Stimulated activated CD4-positive, alpha-beta T cell treated with anti-CD3 and anti-CD28 coated beads, Interleukin-15, amount 100 ng/mL, for 48 hours (primary cell): ENCODE results near the gene KDELR3.
A peak's percentile ranks its signal among the peaks of the same experiment; 100 is the strongest.
"Not testable (repeated sequence)": the region's sequence is repeated elsewhere in the genome, so short reads cannot be mapped to it uniquely, and the experiment has no call there.

Source experiments
- DNase-seq, 2 donors: peaks; one replicate each; pipeline ENCODE4 v3.0.0-alpha.2; 2020; ENCODE audit warnings: low read depth in 2 of 2

The KDELR3 gene

DNA sequence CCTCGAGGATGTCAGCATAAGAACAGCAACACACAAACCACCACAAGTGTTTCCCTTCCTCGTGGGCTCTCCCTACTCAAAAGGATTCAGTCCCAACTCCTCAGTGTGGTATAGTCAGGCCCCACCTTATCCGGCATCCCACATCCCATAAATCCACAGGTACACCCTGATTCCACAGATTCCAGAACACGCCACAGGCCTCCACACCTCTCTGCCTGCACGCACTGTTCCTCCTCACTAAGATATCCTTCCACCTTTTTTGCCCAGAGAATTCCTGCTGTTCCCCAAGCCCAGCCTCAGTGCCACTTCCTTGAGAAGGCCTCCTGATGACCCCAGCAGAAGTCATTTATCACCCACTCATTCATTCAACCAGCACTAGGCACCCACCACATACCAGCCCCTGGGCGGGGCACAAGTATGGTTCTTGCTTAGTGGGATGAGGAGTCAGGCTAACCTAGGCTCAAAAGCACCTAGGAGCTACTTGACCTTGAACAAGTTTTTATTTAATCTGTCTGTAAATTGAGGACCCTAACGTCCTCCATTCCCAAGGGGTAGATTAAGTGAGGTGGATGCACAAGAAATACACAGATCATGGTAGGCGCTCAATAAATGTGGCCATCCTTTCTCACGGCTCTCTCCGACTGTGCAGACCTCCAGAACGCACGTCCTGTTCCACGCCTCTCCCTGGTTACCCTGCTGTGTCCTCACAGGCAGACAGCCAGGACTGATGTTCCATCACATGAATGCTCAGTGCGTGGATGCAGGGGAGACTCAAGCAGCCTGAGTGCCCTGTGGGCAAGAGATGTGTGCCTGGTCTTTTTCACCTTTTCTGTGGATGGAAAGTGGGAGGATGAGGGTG lies 10.8 kb upstream of the KDELR3 start:
- DNase-seq: no peak

DNA sequence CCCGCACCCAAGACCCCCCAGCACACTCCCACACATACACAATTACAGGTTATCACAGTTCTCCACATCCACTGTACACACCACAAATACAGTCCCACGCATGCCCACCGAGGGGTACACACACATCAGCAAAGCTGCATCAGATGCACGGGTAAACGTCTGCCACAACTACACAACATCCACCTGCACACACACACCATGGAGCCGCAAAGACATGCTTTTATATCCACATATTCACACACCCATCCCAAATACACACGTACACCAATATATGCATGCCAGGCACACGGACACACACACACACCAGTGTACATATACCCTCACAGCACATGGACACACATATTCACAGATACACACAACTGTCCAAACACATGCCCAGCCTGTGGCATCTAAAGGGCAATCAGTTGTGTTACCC lies 7.5 kb upstream of the KDELR3 start:
- DNase-seq: no peak

DNA sequence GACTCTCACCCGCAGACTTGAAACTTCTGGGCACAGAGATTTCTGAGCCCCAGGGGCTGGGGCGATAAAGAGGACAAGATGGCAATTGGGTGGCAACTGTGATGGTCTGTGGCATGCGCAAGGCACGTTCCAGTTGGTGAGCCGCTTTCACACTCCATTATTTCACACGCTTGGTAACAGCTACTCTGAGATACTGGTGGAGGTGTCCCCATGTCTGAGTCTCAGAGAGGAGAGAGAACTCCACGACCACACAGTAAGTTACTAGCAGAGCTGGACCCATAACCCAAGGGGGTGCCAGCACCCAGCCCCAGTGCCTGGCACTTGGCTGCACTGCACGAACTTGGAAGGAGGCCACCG lies 6.9 kb upstream of the KDELR3 start:
- DNase-seq: no peak

DNA sequence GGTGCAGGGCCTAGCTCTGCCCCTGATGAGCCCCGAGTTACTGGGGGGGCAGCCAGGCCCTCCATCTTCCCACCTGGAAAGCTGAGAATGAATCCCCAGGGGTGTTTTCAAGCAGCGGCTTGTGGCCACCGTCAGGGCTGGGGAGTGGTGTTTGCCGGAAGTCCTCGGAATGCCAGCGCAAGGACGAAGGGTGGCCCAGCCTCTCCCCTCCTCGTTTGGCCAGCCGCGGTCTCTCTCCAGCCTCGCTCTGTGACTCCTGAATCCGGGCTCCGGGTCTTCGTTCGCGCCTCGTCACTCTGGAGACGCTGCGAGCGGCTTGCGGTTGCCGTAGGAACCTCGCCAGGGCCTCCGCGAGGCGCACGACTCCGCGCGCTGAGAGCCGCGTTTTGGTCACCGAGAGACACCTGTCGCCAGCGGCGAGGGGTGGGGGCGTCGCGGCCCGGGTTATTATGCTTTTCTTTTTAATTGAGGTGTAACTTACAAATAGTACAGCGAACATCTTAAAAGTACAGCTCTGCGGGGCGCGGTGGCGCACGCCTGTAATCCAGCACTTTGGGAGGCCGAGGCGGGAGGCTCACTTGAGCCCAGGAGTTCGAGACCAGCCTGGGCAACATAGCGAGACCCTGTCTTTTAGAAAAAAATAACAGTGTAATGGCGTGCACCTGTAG lies 6.3 kb upstream of the KDELR3 start:
- DNase-seq: peak; percentile 44 to 60

DNA sequence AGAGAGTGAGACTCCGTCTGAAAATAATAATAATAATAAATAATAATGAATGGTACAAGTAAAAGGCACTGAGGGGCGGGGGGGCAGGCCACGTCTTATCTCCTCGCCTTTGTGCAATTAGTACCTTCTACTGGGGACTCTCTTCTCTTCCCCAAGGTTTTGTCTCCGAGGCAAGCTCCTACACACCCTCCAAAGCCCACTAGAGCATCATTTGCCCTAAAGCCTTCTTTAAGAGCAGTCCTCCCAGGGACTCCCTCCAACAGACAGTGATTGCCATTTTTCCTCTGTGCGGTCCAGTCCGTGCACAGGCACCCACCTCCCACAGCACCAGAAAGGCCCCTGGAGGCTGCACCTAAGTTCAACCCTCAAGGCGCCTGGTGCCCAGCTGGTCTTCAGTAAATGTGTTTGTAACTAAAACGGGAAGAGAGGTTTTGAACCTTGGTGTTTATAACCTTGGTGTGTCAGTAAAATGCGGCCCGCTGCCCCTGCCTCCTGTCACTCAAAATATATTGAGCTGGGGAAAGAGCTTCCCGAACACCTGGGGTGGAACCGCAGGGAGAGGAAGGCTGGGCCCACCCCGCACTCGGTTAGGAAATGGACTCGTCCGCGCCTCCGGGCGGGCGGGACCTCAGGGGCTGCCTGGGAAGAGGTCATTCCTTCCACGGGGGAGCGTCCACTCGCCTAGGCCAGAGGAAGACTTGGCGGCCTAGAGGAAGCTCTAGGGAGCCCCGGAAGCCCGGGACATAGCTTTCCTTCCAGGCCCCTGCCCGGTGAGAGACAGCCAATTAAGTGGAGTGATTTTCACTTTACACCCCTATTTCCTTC lies 4.7 kb upstream of the KDELR3 start:
- DNase-seq: no peak

DNA sequence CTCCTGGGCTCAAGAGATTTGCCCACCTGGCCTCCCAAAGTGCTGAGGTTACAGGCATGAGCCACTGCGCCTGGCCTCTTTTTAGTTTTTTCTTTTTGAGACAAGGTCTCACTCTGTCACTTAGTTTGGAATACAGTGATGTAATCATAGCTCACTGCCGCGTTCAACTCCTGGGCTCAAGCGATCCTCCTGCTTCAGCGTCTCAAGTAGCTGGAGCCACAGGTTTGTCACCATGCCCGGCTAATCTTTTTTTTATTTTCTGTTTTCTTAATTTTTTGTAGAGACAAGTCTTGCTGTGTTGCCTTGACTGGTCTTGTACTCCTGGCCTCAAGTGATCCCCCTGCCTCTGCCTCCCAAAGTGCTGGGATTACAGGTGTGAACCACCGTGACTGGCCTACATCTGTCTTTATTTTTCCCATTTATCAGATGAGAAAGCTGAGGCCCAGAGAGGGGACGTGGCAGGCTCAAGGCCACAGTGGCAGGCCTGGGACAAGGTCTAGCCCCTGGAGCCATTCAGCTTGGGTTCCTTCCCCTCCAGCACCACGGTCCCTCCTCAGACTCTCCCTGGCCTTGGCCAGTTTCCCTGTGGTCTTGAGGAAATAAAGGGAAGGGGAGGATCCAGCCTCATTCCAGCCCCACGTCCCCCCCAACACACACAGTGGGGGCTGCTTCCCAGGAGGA lies 2.8 kb upstream of the KDELR3 start:
- no peak for DNase-seq

DNA sequence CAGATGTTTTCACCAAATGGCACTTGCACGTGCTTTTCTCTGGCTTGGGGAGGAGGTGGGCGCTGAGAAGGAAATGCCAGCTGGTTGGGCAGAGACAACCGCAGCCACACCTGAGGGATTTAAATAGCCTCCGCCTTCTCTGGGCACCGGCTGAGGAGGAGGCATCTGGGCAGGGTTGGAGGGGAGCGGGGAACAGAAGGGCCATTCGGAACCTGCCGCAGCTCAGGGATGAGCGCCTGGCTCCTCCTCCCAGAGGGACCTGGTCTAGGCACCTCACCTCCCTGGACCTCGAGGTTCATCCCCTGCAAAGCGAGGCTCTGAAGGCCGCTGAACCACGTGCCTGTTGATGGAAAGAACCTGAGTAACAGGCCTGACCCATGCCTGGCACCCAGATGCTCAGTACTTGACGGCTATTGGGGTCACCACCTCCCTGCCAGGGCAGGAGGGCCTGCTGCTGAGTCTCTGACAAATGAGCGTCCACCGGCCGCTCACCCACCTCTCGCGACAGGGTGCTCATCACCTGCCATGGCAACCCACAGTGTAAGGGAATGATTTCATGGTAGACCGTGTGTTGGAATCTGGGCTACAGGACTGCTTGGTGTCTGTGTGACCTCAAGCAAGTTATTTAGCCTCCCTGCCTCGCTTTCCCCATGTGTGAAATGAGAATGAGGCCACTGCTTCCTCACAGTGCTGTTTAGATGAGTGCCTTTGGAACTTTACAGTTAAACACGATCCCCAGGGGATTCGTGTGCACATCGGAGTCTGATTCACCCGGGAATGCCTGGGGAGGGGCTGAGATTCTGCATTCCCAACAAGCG lies 2.0 kb upstream of the KDELR3 start:
- no peak for DNase-seq

DNA sequence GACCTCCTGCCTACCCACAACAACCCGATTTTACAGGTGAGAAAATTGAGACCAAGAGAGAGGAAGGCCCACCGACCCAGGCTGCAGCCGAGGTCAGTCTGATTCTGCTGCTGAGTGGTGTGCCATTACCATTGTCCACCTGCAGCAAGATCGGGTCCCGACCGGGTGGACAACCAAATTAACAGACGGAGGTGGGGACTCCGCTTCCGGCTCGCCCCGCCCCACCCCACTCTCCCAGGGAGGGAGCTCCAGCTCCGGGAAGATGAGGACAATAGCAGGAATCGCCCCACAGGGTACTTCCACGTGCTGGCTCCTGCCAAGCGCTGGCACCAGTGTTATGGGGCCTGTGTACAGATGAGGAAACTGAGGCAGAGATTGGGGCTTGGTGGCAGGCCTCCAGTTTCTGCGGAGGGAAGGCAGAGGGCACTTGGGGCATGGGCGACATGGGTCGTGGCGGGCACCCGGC lies 425 bp upstream of the KDELR3 start:
- no peak for DNase-seq

DNA sequence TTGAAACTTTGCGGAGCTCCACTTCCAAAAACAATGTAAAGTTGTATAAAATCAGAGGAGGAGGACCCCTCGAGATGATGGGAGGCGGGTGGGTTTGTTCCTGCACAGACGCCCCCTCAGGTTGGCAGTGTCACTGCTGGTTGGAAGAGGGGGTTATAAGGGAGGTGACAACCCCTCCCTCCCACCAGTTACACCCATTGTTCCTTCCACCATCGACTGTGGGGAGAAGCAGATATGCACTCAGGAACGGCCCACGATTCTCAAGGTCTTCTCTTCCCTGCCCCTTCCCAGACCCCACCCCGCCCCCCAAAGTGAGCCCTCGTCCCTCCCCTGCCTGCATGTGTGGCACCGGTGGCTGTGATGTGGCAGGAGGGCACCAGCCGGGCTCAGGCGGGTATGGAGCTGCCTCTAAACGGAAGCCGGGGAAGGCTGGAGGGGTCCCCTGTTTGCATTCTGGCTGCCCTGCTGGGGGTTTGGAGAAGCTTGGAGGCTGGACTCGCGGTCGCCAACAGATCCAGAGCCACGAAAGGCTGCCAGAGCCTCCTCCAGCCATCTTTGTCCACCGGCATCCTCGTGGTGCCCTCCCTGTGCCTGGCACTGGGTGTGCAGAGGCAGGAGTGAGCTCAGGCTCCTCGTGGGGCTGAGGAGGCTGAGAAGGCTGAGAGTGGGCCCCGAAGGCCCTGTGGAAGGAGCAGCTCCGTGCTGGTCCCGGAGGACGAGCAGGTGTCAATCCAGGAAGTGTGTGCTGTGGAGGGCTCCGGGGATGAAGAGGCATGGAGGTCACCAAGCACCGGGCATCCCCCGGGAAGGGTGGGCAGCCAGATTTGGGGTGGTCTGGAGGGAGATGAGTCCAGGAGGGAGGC lies 778 bp downstream of the KDELR3 start:
- DNase-seq: no peak

DNA sequence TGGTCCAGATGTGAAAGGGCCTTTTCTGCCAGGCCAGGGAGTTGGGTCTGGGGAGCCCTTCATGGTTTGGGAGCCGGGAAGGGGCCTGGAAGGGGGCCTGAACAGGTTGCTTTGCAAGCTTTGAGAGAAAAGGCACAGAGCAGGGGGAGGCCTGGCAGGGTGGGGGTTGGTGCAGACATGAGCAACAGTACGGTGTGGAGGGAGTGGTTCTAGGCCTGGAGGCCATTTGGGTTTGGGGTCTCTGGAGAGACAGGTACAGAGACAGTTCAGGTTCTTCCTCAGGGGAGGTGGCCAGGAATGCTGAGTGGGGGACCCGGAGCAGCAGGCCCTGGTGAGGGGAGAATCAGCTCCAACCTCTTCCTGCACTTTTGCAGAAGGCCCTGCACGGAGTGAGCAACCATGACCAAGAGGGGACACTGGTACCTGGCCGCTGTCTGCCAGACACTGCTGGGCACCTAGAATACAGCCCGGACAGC lies 1.4 kb downstream of the KDELR3 start:
- no peak for DNase-seq

DNA sequence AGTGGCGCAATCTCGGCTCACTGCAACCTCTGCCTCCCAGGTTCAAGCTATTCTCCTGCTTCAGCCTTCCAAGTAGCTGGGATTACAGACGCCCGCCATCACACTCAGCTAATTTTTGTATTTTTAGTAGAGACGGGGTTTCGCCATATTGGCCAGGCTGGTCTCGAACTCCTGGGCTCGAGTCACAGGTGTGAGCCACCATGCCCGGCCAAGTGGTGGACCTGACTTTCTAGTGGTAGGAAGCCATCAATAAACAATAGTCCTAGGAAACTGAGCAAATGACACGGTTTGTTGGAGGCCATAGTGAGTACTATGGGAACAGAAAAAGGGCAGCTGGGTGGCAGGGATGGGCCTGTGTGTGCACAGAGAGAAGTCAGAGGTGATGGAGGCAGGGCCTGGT lies 2.3 kb downstream of the KDELR3 start:
- DNase-seq: not testable (repeated sequence)

DNA sequence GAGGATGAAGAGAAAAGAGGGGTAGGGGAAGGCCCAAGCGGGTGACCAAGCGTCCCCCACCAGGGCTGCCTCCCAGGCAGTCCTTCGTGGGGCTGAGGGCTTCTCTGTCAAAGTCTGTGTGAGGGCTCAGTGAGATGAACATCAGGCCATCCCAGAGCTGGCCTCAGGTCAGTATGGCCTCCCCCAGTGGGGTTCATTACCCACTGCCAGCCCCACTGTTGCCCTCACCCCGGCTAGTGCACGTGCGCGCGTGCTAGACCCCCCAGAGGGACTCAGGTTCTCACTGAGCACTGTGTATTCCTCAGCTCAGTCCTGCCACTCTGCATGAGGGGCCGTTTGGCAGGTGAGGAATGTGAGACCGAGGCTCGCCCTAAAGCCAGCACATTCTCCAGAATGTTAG lies 3.3 kb downstream of the KDELR3 start:
- no peak for DNase-seq

DNA sequence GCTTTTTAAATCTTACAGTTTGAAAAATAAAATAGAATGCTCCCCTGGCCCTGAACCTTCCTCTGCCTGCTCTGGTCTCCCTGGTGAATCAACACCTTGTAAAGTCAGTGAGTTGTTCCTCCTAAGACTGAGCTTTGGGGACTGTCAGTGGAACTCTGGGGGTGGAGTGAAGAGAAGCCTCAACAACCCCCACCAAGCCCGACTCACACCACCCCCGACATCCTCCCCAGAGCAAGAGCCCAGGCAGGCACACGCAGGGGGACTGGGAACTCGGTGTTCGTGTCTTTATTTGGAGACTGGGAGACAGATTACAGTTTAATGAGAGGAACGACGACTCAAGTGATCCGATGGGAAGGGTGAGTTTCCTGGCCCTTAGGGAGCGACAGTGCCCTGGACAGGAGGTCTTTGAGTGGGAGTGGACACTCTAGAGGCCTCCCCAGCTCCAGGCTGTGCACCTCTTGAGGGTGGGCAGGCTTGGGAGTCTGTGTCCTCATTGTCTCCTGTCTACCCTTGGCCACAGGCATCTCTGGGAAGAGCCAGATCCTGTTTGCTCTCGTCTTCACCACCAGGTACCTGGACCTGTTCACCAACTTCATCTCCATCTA lies 6.2 kb downstream of the KDELR3 start:
- no peak for DNase-seq

DNA sequence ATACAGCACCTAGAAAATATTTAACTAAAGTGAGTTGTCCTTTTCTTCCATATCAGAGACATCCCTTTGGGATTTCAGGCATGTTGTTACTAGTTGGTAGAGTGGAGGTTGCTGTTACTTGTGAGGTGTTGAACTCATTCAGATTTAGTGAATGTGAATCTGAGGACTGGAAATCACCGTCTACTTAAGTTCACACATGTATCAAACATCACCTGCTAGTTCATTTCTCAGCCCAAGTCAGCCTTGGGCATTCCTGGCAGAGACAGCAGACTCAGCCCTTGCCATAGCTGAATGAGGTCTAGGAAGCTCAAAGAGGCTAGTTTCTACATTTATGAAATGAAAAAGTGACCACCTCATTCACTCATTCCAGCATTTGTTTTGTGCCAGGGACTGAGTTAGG lies 9.7 kb downstream of the KDELR3 start:
- no peak for DNase-seq

DNA sequence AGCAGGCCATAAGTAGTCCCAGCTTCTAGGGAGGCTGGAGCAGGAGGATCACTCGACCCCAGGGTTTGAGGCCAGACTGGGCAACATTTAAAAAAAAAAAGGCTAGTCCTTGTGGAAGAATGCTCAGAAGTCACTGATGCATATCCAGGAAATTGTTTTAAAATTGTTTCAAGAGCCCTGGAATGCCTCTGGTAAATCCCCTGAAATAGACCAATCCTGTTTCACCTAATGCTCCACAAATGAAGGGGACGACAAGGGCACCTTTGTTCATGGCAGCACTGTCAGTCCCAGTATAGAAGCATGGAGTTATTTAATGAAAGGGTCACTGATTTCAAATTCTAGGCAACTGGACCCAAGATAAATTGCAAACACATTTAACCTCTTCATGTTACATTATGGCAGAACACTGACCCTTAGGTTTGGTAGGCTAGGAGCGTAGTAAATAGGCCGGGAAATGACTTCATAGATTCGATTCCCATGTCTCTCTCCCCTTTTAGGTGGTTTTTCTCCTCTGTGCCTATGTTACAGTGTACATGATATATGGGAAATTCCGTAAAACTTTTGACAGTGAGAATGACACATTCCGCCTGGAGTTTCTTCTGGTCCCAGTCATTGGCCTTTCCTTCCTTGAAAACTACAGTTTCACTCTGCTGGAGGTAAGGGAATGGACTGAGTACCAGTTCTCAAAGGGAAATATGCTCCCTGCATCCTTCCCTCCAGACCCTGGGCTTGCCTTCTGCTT lies 11.4 kb downstream of the KDELR3 start:
- no peak for DNase-seq

DNA sequence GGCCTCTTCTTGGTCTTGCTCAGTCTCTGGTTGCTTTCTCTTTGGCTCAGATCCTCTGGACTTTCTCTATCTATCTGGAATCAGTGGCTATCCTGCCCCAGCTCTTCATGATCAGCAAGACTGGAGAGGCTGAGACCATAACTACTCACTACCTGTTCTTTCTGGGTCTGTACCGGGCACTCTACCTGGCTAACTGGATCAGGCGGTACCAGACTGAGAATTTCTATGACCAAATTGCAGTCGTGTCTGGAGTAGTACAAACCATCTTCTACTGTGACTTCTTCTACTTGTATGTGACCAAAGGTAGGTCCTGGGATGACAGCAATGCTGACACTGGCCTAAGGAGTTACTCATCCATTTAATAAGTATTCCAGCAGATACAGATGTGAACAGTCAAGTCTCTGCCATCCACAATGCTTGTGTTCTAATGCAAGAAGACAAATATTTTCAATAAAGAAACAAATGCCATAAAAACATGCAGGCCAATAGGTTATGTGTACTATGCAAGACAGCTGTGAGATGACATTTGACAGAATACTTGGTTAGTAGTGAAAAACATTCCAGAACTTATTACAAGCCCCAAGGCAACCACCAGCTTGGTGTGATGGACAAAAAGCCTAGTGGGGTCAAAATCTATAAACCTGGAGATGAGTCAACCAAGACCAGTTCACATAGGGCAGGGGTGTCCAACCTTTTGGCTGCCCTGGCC lies 13.4 kb downstream of the KDELR3 start:
- DNase-seq: no peak

DNA sequence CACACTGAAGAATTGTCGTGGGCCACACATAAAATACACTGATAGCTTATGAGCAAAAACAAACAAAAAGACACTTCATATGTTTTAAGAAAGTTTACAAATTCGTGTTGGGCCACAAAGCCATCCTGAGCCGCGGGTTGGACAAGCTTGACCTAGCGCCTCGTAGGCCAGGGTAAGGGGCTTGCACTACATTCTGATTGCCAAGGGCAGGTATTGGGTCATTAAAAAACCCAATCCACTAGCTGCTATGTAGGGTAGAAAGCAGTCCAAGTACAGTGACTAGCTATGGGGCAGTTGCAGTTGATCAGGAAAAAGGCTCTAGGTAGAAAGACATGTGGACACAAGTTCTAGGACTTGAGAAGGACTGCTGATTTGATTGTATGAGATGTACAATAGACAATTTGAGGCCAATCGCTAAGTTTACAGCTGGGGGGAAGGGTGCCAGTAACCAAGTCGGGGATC lies 14.0 kb downstream of the KDELR3 start:
- DNase-seq: no peak
